ENCODE results near the gene SPTA1. TPM values are rescaled to one million over a fixed set of nuclear protein-coding genes. Genes with fewer than 3 reads are reported as not detected.

Gene SPTA1
- total RNA-seq, 1 donor from 2014 or later = 0.09 TPM

DNA sequence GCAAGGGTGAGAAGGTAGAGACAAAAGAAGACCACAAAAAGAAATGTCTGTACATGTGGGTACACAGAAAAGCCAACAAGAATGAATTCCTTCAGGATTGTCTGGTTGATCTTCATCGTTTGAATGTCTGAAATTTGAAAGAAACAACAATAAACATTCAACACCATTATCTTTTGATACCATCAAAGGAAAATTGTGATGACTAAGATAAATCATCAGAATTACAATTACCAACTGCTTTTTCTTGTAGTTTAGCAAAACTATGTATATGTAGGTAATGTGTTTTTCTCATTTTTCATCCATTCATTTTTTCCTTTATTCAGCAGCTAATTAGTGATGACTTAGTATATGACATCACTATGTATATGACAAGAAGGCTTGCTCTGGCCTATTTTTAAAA is 106.8 kb downstream of the SPTA1 start, which contains the start of gene OR10X1:
Gene OR10X1 (minus strand): TSS at position 167 of the 400 bp plus-strand sequence. CDS start 0 bp downstream, at position 167.
- Histone ChIP-seq H4K20me1 (ENCODE audit: insufficient read depth, low read length) (no peaks in the 10 kb centered on the region), H3K4me3 (ENCODE audit: insufficient read depth, low read depth, low read length) (no peak within 1 kb of the TSS), H3K36me3 (ENCODE audit: insufficient read depth, low read length) (no peaks in the 10 kb centered on the region), H3K4me1 (ENCODE audit: insufficient read depth, low read length) (no peaks in the 10 kb centered on the region), H3K27ac (ENCODE audit: low read depth, low read length) (no peak within 1 kb of the TSS), H2AFZ (ENCODE audit: low read depth, low read length) (no peak within 1 kb of the TSS), H3K9me3 (ENCODE audit: insufficient read depth, low read depth, low read length) (no peaks in the 10 kb centered on the region), H3K27me3 (ENCODE audit: insufficient read depth, low read length) (no peaks in the 10 kb centered on the region), H3K4me2 (ENCODE audit: low read length) (no peak within 1 kb of the TSS), H3K9ac (ENCODE audit: low read length) (no peak within 1 kb of the TSS), H3K79me2 (ENCODE audit: insufficient read depth, low read length) (no peaks in the 10 kb centered on the region)
- Mint-ChIP-seq H3K9me3 (ENCODE audit: unreplicated experiment) (no peaks in the 10 kb centered on the region), H3K27me3 (ENCODE audit: low read depth, unreplicated experiment) (no peaks in the 10 kb centered on the region), H3K27ac (ENCODE audit: unreplicated experiment) (no peak within 1 kb of the TSS), H3K4me3 (ENCODE audit: unreplicated experiment) (no peak within 1 kb of the TSS), H3K4me1 (ENCODE audit: low read depth, unreplicated experiment) (peaks cover 12% of the 10 kb centered on the region), H3K36me3 (ENCODE audit: low read depth, unreplicated experiment) (no peaks in the 10 kb centered on the region)
- TF ChIP-seq CTCF (IDR thresholded peaks at IDR 0.05; ENCODE audit: insufficient read depth, low read depth, low read length) (no peak), EZH2 (IDR thresholded peaks at IDR 0.05; ENCODE audit: insufficient read depth, low read length) (no peak)
- no peak for DNase-seq (ENCODE audit: low read depth)
- no peak for FAIRE-seq

- H3K4me1 Mint-ChIP-seq (ENCODE audit: low read depth, unreplicated experiment) = peaks cover 9% of the 10 kb centered on the region
- Histone ChIP-seq H3K9me3 (ENCODE audit: insufficient read depth, low read depth, low read length) (no peaks in the 10 kb centered on the region), H3K27me3 (ENCODE audit: insufficient read depth, low read length) (no peaks in the 10 kb centered on the region), H3K9ac (ENCODE audit: low read length) (no peak overlapping the region), H3K4me2 (ENCODE audit: low read length) (no peak overlapping the region), H3K4me1 (ENCODE audit: insufficient read depth, low read length) (no peaks in the 10 kb centered on the region), H3K4me3 (ENCODE audit: insufficient read depth, low read depth, low read length) (no peak overlapping the region), H3K79me2 (ENCODE audit: insufficient read depth, low read length) (no peaks in the 10 kb centered on the region), H3K36me3 (ENCODE audit: insufficient read depth, low read length) (no peaks in the 10 kb centered on the region), H2AFZ (ENCODE audit: low read depth, low read length) (no peak overlapping the region), H3K27ac (ENCODE audit: low read depth, low read length) (no peak overlapping the region), H4K20me1 (ENCODE audit: insufficient read depth, low read length) (no peaks in the 10 kb centered on the region)
- no peak for TF ChIP-seq EZH2 (IDR thresholded peaks at IDR 0.05; ENCODE audit: insufficient read depth, low read length)
- TF ChIP-seq CTCF (IDR thresholded peaks at IDR 0.05; ENCODE audit: insufficient read depth, low read depth, low read length) = no peak
- no peaks in the 10 kb centered on the region for H3K36me3 Mint-ChIP-seq (ENCODE audit: low read depth, unreplicated experiment)
- H3K27ac Mint-ChIP-seq (ENCODE audit: unreplicated experiment) = no peak overlapping the region
- FAIRE-seq (no peak), DNase-seq (ENCODE audit: low read depth) (no peak)
- no peak overlapping the region for H3K4me3 Mint-ChIP-seq (ENCODE audit: unreplicated experiment)
- no peaks in the 10 kb centered on the region for H3K9me3 Mint-ChIP-seq (ENCODE audit: unreplicated experiment)
- H3K27me3 Mint-ChIP-seq (ENCODE audit: low read depth, unreplicated experiment) = no peaks in the 10 kb centered on the region
Observed at GRCh38 chr1:158577561-158577960, 109.0 kb downstream of the SPTA1 start.

- Mint-ChIP-seq H3K9me3 (ENCODE audit: unreplicated experiment) (no peaks in the 10 kb centered on the region), H3K4me3 (ENCODE audit: unreplicated experiment) (no peak overlapping the region), H3K36me3 (ENCODE audit: low read depth, unreplicated experiment) (no peaks in the 10 kb centered on the region), H3K27me3 (ENCODE audit: low read depth, unreplicated experiment) (no peaks in the 10 kb centered on the region), H3K27ac (ENCODE audit: unreplicated experiment) (no peak overlapping the region), H3K4me1 (ENCODE audit: low read depth, unreplicated experiment) (no peaks in the 10 kb centered on the region)
- H3K4me2 ChIP-seq (ENCODE audit: low read length) = no peak overlapping the region
- DNase-seq (ENCODE audit: low read depth) = no peak
- H3K36me3 ChIP-seq (ENCODE audit: insufficient read depth, low read length) = no peaks in the 10 kb centered on the region
- no peak overlapping the region for H3K9ac ChIP-seq (ENCODE audit: low read length)
- no peaks in the 10 kb centered on the region for H3K4me1 ChIP-seq (ENCODE audit: insufficient read depth, low read length)
- no peak overlapping the region for H2AFZ ChIP-seq (ENCODE audit: low read depth, low read length)
- no peaks in the 10 kb centered on the region for H3K9me3 ChIP-seq (ENCODE audit: insufficient read depth, low read depth, low read length)
- no peaks in the 10 kb centered on the region for H3K27me3 ChIP-seq (ENCODE audit: insufficient read depth, low read length)
- no peak overlapping the region for H3K27ac ChIP-seq (ENCODE audit: low read depth, low read length)
- H4K20me1 ChIP-seq (ENCODE audit: insufficient read depth, low read length) = no peaks in the 10 kb centered on the region
- no peak for TF ChIP-seq EZH2 (IDR thresholded peaks at IDR 0.05; ENCODE audit: insufficient read depth, low read length)
- no peak for TF ChIP-seq CTCF (IDR thresholded peaks at IDR 0.05; ENCODE audit: insufficient read depth, low read depth, low read length)
- no peak overlapping the region for H3K4me3 ChIP-seq (ENCODE audit: insufficient read depth, low read depth, low read length)
- no peaks in the 10 kb centered on the region for H3K79me2 ChIP-seq (ENCODE audit: insufficient read depth, low read length)
- FAIRE-seq = no peak
Observed at GRCh38 chr1:158572226-158572625, 114.3 kb downstream of the SPTA1 start.

Measured in astrocyte (in vitro differentiated cells and primary cell).